GM12873 (cell line): ENCODE results near the gene PHF10.

Source experiments
- TF ChIP-seq, protein P1 (sequence below): IDR thresholded peaks from 2 replicates; pipeline ENCODE4 v1.5.1; 2012; ENCODE audit warnings: low read depth, mild to moderate bottlenecking, moderate library complexity, low read length, control low read depth; ENCODE audit not compliant: insufficient read depth; ENCODE audit errors: missing control alignments

The PHF10 gene

DNA sequence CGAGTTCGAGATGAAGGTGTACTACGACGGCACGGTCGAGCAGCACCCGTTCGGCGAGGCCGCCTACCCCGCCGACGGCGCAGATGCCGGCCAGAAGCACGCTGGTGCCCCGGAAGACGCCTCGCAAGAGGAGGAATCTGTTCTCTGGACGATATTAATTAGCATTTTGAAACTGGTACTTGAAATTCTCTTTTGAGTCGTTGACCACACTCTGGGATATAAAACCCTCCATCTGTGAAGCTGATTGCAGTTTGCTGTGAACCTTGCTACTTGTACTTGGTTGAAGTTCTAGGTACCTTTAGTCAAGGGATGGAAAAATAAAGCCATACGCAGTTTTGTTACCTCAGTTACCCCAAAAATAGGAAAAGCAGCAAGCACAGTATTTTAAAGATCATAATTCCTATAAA lies 21.5 kb downstream of the PHF10 start:
- TF ChIP-seq, protein P1, sequence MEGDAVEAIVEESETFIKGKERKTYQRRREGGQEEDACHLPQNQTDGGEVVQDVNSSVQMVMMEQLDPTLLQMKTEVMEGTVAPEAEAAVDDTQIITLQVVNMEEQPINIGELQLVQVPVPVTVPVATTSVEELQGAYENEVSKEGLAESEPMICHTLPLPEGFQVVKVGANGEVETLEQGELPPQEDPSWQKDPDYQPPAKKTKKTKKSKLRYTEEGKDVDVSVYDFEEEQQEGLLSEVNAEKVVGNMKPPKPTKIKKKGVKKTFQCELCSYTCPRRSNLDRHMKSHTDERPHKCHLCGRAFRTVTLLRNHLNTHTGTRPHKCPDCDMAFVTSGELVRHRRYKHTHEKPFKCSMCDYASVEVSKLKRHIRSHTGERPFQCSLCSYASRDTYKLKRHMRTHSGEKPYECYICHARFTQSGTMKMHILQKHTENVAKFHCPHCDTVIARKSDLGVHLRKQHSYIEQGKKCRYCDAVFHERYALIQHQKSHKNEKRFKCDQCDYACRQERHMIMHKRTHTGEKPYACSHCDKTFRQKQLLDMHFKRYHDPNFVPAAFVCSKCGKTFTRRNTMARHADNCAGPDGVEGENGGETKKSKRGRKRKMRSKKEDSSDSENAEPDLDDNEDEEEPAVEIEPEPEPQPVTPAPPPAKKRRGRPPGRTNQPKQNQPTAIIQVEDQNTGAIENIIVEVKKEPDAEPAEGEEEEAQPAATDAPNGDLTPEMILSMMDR, result no peak

GRCh38 chr6:169701954-169702839 lies 22.1 kb downstream of the PHF10 start, which contains the start of the genes C6orf120 and WDR27:
Gene C6orf120, plus strand, starts transcription at chr6:169702126. Its CDS starts 334 bp downstream, at chr6:169702460.
Gene WDR27, minus strand, starts transcription at chr6:169702029. Its CDS starts 13,024 bp downstream, at chr6:169689005.
- TF ChIP-seq, protein P1, result no peak

DNA sequence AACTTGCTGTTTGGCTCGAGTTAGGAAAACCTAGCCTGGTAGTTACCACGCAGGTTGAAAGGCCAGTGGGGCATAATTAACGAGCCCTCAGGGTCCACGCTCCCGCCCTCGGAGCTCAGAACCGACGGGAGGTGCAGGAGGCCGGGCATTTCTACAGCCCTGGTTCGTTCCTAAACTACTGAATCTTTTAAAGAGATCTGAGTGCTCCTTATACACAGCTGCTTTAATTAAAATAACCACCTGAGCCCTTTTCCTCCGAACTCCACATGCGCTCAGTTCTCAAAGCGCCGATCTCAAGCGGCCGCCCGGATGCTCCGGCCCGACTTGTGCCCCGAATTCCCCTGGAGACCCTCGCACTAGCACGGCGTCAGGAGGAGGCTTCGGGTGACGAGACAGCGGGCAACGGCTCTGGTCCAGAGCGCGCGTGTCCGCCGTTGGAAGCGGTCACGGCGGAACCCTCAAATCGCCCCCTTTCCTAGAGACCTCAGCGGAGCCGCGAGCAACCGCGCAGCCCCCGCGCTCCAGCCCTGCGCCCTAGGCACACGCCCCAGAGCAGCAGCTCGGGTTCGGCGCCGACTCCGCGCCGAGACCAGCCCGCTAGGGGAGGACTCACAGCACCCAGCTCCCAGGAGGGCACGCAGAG lies 22.9 kb downstream of the PHF10 start:
- TF ChIP-seq, protein P1, result no peak

DNA sequence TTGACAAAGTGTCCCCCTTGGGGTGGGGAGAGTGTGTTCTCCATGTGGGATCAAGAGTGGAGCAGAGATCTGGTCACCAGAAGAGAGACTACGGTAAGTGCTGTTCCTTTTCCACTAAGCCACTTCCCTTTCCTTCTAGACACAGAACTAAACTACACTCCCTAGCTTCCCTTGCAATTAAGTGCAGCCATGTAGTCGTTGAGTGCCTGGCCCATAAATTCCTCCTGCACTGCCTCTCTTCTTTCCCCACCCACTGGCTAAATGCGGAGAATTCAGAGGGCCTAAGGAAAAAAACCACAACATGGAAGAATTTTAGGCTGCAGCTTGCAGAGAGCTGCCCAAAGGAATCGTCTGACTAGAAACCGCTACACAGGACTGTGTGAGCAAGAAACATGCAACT lies 24.0 kb downstream of the PHF10 start:
- TF ChIP-seq, protein P1, result no peak

DNA sequence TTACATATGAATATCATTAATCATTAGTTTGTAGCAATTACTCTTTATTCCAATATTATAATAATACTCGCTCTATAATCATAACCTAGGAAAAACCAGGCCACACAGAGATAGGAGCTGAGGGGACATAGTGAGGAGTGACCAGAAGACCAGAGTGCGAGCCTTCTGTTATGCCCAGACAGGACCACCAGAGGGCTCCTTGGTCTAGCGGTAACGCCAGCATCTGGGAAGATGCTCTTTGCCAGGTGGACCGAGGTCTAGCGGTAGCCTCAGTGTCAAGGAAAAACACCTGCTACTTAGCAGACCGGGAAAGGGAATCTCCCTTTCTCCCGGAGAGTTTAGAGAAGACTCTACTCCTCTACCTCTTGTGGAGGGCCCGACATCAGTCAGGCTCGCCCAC lies 27.2 kb downstream of the PHF10 start:
- TF ChIP-seq, protein P1, result peak; percentile 44

DNA sequence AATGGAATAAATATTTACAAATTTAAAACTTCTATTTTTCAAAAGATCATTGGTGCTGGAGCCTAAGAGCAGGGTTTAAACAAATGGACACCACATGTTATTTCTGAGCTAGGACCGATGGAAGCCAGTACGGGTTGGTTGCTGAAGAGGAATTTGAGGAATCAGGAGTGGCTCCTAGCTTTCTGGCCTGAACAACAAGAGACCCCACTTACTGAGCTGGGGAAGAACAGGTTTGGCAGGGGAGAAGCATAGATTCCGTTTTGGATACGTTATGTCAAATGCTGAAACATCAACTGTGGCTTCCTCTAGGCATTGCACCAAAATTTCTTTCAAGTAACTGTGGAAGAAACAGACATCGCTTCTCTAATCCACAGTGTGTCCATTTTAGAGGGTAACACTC lies 29.2 kb downstream of the PHF10 start:
- TF ChIP-seq, protein P1, result no peak

- TF ChIP-seq, protein P1, result no peak
Measured at GRCh38 chr6:169692516-169692915, 31.8 kb downstream of the PHF10 start.
